ENCODE measurements around the gene SESN2.

SESN2 gene

GRCh38 chr1:28241638-28242241 lies 17.6 kb upstream of the SESN2 start:
- Histone ChIP-seq H3K9ac (ENCODE audit: low read depth, low read length) (no peak overlapping the region), H3K4me1 (ENCODE audit: control insufficient read depth, insufficient read depth, low read length) (no peaks in the 10 kb centered on the region), H3K36me3 (ENCODE audit: control insufficient read depth, insufficient read depth, low read length) (no peaks in the 10 kb centered on the region), H3K9me3 (ENCODE audit: control insufficient read depth, insufficient read depth, low read length) (no peaks in the 10 kb centered on the region), H3K27me3 (ENCODE audit: control insufficient read depth, insufficient read depth, low read length) (no peaks in the 10 kb centered on the region), H3K4me3 (ENCODE audit: low read depth, low read length) (no peak overlapping the region)

- no peak overlapping the region for H3K4me3 ChIP-seq (ENCODE audit: low read depth, low read length)
- no peaks in the 10 kb centered on the region for H3K36me3 ChIP-seq (ENCODE audit: control insufficient read depth, insufficient read depth, low read length)
- H3K4me1 ChIP-seq (ENCODE audit: control insufficient read depth, insufficient read depth, low read length), result peaks cover 10% of the 10 kb centered on the region
- no peak overlapping the region for H3K9ac ChIP-seq (ENCODE audit: low read depth, low read length)
- no peaks in the 10 kb centered on the region for H3K9me3 ChIP-seq (ENCODE audit: control insufficient read depth, insufficient read depth, low read length)
- no peaks in the 10 kb centered on the region for H3K27me3 ChIP-seq (ENCODE audit: control insufficient read depth, insufficient read depth, low read length)
These were observed 15.5 kb upstream of the SESN2 start for GRCh38 chr1:28243685-28244311.

- Histone ChIP-seq H3K27me3 (ENCODE audit: control insufficient read depth, insufficient read depth, low read length) (no peaks in the 10 kb centered on the region), H3K36me3 (ENCODE audit: control insufficient read depth, insufficient read depth, low read length) (no peaks in the 10 kb centered on the region), H3K9ac (ENCODE audit: low read depth, low read length) (no peak overlapping the region), H3K4me1 (ENCODE audit: control insufficient read depth, insufficient read depth, low read length) (peaks cover 14% of the 10 kb centered on the region), H3K9me3 (ENCODE audit: control insufficient read depth, insufficient read depth, low read length) (no peaks in the 10 kb centered on the region), H3K4me3 (ENCODE audit: low read depth, low read length) (no peak overlapping the region)
These were observed 14.6 kb upstream of the SESN2 start for GRCh38 chr1:28244549-28245251.

GRCh38 chr1:28246427-28246832 lies 12.9 kb upstream of the SESN2 start:
- Histone ChIP-seq H3K9ac (ENCODE audit: low read depth, low read length) (no peak overlapping the region), H3K27me3 (ENCODE audit: control insufficient read depth, insufficient read depth, low read length) (no peaks in the 10 kb centered on the region), H3K9me3 (ENCODE audit: control insufficient read depth, insufficient read depth, low read length) (no peaks in the 10 kb centered on the region), H3K36me3 (ENCODE audit: control insufficient read depth, insufficient read depth, low read length) (no peaks in the 10 kb centered on the region), H3K4me1 (ENCODE audit: control insufficient read depth, insufficient read depth, low read length) (peaks cover 14% of the 10 kb centered on the region), H3K4me3 (ENCODE audit: low read depth, low read length) (peak overlapping the region; percentile 26)

GRCh38 chr1:28247612-28248272 lies 11.6 kb upstream of the SESN2 start:
- peak overlapping the region; percentile 40 for H3K4me3 ChIP-seq (ENCODE audit: low read depth, low read length)
- H3K9me3 ChIP-seq (ENCODE audit: control insufficient read depth, insufficient read depth, low read length), result no peaks in the 10 kb centered on the region
- H3K36me3 ChIP-seq (ENCODE audit: control insufficient read depth, insufficient read depth, low read length), result no peaks in the 10 kb centered on the region
- no peak overlapping the region for H3K9ac ChIP-seq (ENCODE audit: low read depth, low read length)
- peaks cover 14% of the 10 kb centered on the region for H3K4me1 ChIP-seq (ENCODE audit: control insufficient read depth, insufficient read depth, low read length)
- no peaks in the 10 kb centered on the region for H3K27me3 ChIP-seq (ENCODE audit: control insufficient read depth, insufficient read depth, low read length)

- H3K9ac ChIP-seq (ENCODE audit: low read depth, low read length), result no peak overlapping the region
- peak overlapping the region; percentile 6 for H3K4me3 ChIP-seq (ENCODE audit: low read depth, low read length)
- peaks cover 14% of the 10 kb centered on the region for H3K4me1 ChIP-seq (ENCODE audit: control insufficient read depth, insufficient read depth, low read length)
- H3K36me3 ChIP-seq (ENCODE audit: control insufficient read depth, insufficient read depth, low read length), result no peaks in the 10 kb centered on the region
- no peaks in the 10 kb centered on the region for H3K27me3 ChIP-seq (ENCODE audit: control insufficient read depth, insufficient read depth, low read length)
- H3K9me3 ChIP-seq (ENCODE audit: control insufficient read depth, insufficient read depth, low read length), result no peaks in the 10 kb centered on the region
These were observed 10.9 kb upstream of the SESN2 start for GRCh38 chr1:28248273-28249012.

GRCh38 chr1:28249013-28249865 lies 10.1 kb upstream of the SESN2 start:
- no peaks in the 10 kb centered on the region for H3K36me3 ChIP-seq (ENCODE audit: control insufficient read depth, insufficient read depth, low read length)
- H3K4me3 ChIP-seq (ENCODE audit: low read depth, low read length), result no peak overlapping the region
- H3K9ac ChIP-seq (ENCODE audit: low read depth, low read length), result no peak overlapping the region
- H3K27me3 ChIP-seq (ENCODE audit: control insufficient read depth, insufficient read depth, low read length), result no peaks in the 10 kb centered on the region
- peaks cover 14% of the 10 kb centered on the region for H3K4me1 ChIP-seq (ENCODE audit: control insufficient read depth, insufficient read depth, low read length)
- H3K9me3 ChIP-seq (ENCODE audit: control insufficient read depth, insufficient read depth, low read length), result no peaks in the 10 kb centered on the region

GRCh38 chr1:28249866-28250295 lies 9.4 kb upstream of the SESN2 start:
- Histone ChIP-seq H3K4me3 (ENCODE audit: low read depth, low read length) (no peak overlapping the region), H3K4me1 (ENCODE audit: control insufficient read depth, insufficient read depth, low read length) (peaks cover 14% of the 10 kb centered on the region), H3K9me3 (ENCODE audit: control insufficient read depth, insufficient read depth, low read length) (no peaks in the 10 kb centered on the region), H3K36me3 (ENCODE audit: control insufficient read depth, insufficient read depth, low read length) (no peaks in the 10 kb centered on the region), H3K9ac (ENCODE audit: low read depth, low read length) (no peak overlapping the region), H3K27me3 (ENCODE audit: control insufficient read depth, insufficient read depth, low read length) (no peaks in the 10 kb centered on the region)

- H3K9me3 ChIP-seq (ENCODE audit: control insufficient read depth, insufficient read depth, low read length), result no peaks in the 10 kb centered on the region
- no peak overlapping the region for H3K4me3 ChIP-seq (ENCODE audit: low read depth, low read length)
- no peaks in the 10 kb centered on the region for H3K27me3 ChIP-seq (ENCODE audit: control insufficient read depth, insufficient read depth, low read length)
- H3K4me1 ChIP-seq (ENCODE audit: control insufficient read depth, insufficient read depth, low read length), result peaks cover 11% of the 10 kb centered on the region
- no peaks in the 10 kb centered on the region for H3K36me3 ChIP-seq (ENCODE audit: control insufficient read depth, insufficient read depth, low read length)
- no peak overlapping the region for H3K9ac ChIP-seq (ENCODE audit: low read depth, low read length)
These were observed 3.0 kb upstream of the SESN2 start for GRCh38 chr1:28256197-28256827.

- H3K9me3 ChIP-seq (ENCODE audit: control insufficient read depth, insufficient read depth, low read length), result no peaks in the 10 kb centered on the region
- H3K27me3 ChIP-seq (ENCODE audit: control insufficient read depth, insufficient read depth, low read length), result no peaks in the 10 kb centered on the region
- H3K9ac ChIP-seq (ENCODE audit: low read depth, low read length), result no peak overlapping the region
- H3K4me1 ChIP-seq (ENCODE audit: control insufficient read depth, insufficient read depth, low read length), result peaks cover 11% of the 10 kb centered on the region
- no peaks in the 10 kb centered on the region for H3K36me3 ChIP-seq (ENCODE audit: control insufficient read depth, insufficient read depth, low read length)
- no peak overlapping the region for H3K4me3 ChIP-seq (ENCODE audit: low read depth, low read length)
These were observed 1.6 kb upstream of the SESN2 start for GRCh38 chr1:28257736-28258135.

All from iPS-15b (cell line).